Dermis microvascular lymphatic vessel endothelial cell (primary cell): Measurements from ENCODE around the gene USP17L30. TPM values are rescaled to one million over a fixed set of nuclear protein-coding genes. Genes with fewer than 3 reads are reported as not detected.

Source experiments
- total RNA-seq: library from RNA; depleted of rRNA; stranded (reverse); fragments of >200 nt; gene quantifications from 2 replicates; pipeline ENCODE4 v1.2.1, GENCODE V29; 2014

The USP17L30 gene
- total RNA-seq, 1 donor from 2014 or later, result not detected

Other genes starting within 250 kb of the USP17L30 start
- not detected in 2 replicates for gene FAM90A26, start 192.7 kb upstream of the USP17L30 start, total RNA-seq
- not detected in 2 replicates for gene USP17L10, start 152.5 kb upstream of the USP17L30 start, total RNA-seq
- not detected in 2 replicates for gene USP17L11, start 147.7 kb upstream of the USP17L30 start, total RNA-seq
- gene USP17L12, start 143.0 kb upstream of the USP17L30 start, total RNA-seq, result not detected in 2 replicates
- gene USP17L13, start 138.2 kb upstream of the USP17L30 start, total RNA-seq, result not detected in 2 replicates
- not detected in 2 replicates for gene USP17L15, start 128.7 kb upstream of the USP17L30 start, total RNA-seq
- gene USP17L17, start 119.2 kb upstream of the USP17L30 start, total RNA-seq, result not detected in 2 replicates
- not detected in 2 replicates for gene USP17L18, start 114.5 kb upstream of the USP17L30 start, total RNA-seq
- not detected in 2 replicates for gene USP17L19, start 109.8 kb upstream of the USP17L30 start, total RNA-seq
- not detected in 2 replicates for gene USP17L20, start 105.0 kb upstream of the USP17L30 start, total RNA-seq
- gene USP17L21, start 100.3 kb upstream of the USP17L30 start, total RNA-seq, result not detected in 2 replicates
- gene USP17L22, start 95.5 kb upstream of the USP17L30 start, total RNA-seq, result not detected in 2 replicates
- not detected in 2 replicates for gene USP17L24, start 38.0 kb upstream of the USP17L30 start, total RNA-seq
- not detected in 2 replicates for gene USP17L25, start 33.2 kb upstream of the USP17L30 start, total RNA-seq
- not detected in 2 replicates for gene USP17L26, start 28.5 kb upstream of the USP17L30 start, total RNA-seq
- gene USP17L5, start 23.7 kb upstream of the USP17L30 start, total RNA-seq, result not detected in 2 replicates
- gene USP17L27, start 19.0 kb upstream of the USP17L30 start, total RNA-seq, result not detected in 2 replicates
- gene USP17L28, start 14.2 kb upstream of the USP17L30 start, total RNA-seq, result not detected in 2 replicates
- not detected in 2 replicates for gene USP17L29, start 9.5 kb upstream of the USP17L30 start, total RNA-seq
- not detected in 2 replicates for gene DEFB131A, start 81.3 kb downstream of the USP17L30 start, total RNA-seq